HEK293T (cell line): ENCODE results near the gene PDCD6IP.
"Not testable (repeated sequence)": the region's sequence is repeated elsewhere in the genome, so short reads cannot be mapped to it uniquely, and the experiment has no call there.

Experiments used
- CTCF ChIA-PET: fragments of 350-600 bp; formaldehyde crosslinking; extraction: SDS; loops from one replicate; lab custom pipeline; 2021; ENCODE audit warnings: antibody characterized with exemption, inconsistent platforms; lab: Yijun Ruan, JAX
- POLR2A ChIA-PET: fragments of 350-600 bp; formaldehyde crosslinking; extraction: SDS; loops from one replicate; lab custom pipeline; 2020; ENCODE audit warnings: antibody characterized with exemption, inconsistent platforms; lab: Yijun Ruan, JAX
- DNase-seq: peaks from one replicate; pipeline ENCODE4 v3.0.0; 2012; ENCODE audit warnings: mixed read lengths; ENCODE audit errors: extremely low spot score
- ARNT ChIP-seq: fragments of 450-650 bp; IDR thresholded peaks from 2 replicates; pipeline ENCODE4 v1.6.1; 2017; ENCODE audit warnings: mild to moderate bottlenecking
- BHLHE40 ChIP-seq: fragments of 450-650 bp; IDR thresholded peaks from 2 replicates; pipeline ENCODE4 v1.6.1; 2016; ENCODE audit warnings: mild to moderate bottlenecking, moderate library complexity, borderline replicate concordance
- CTBP1 ChIP-seq: fragments of 450-650 bp; IDR thresholded peaks from 2 replicates; pipeline ENCODE4 v1.6.1; 2016; ENCODE audit warnings: borderline replicate concordance
- ELF4 ChIP-seq: fragments of 450-650 bp; IDR thresholded peaks from 2 replicates; pipeline ENCODE4 v1.6.1; 2017; ENCODE audit warnings: antibody characterized with exemption
- FOXA1 ChIP-seq: fragments of 450-650 bp; IDR thresholded peaks from 2 replicates; pipeline ENCODE4 v1.6.1; 2016; ENCODE audit warnings: mild to moderate bottlenecking
- FOXK2 ChIP-seq: fragments of 450-650 bp; IDR thresholded peaks from 2 replicates; pipeline ENCODE4 v1.6.1; 2016; ENCODE audit warnings: mild to moderate bottlenecking
- FOXM1 ChIP-seq: fragments of 450-650 bp; IDR thresholded peaks from 2 replicates; pipeline ENCODE4 v1.6.1; 2017; ENCODE audit warnings: mild to moderate bottlenecking, borderline replicate concordance
- HDGF ChIP-seq: fragments of 450-650 bp; IDR thresholded peaks from 2 replicates; pipeline ENCODE4 v1.6.1; 2017; ENCODE audit warnings: antibody characterized with exemption, borderline replicate concordance
- L3MBTL2 ChIP-seq: fragments of 450-650 bp; conservative IDR thresholded peaks from 2 replicates; pipeline ENCODE4 v1.6.1; 2016; ENCODE audit warnings: mild to moderate bottlenecking
- LEF1 ChIP-seq: fragments of 450-650 bp; IDR thresholded peaks from 2 replicates; pipeline ENCODE4 v1.6.1; 2017; ENCODE audit warnings: mild to moderate bottlenecking, borderline replicate concordance
- NFRKB ChIP-seq: fragments of 450-650 bp; IDR thresholded peaks from 2 replicates; pipeline ENCODE4 v1.6.1; 2016; ENCODE audit warnings: mild to moderate bottlenecking, moderate library complexity
- PKNOX1 ChIP-seq: fragments of 450-650 bp; IDR thresholded peaks from 2 replicates; pipeline ENCODE4 v1.6.1; 2016
- SP1 ChIP-seq: fragments of 450-650 bp; IDR thresholded peaks from 2 replicates; pipeline ENCODE4 v1.6.1; 2017
- SUZ12 ChIP-seq: fragments of 450-650 bp; IDR thresholded peaks from 2 replicates; pipeline ENCODE4 v1.6.1; 2016; ENCODE audit warnings: mild to moderate bottlenecking
- TARDBP ChIP-seq: fragments of 450-650 bp; IDR thresholded peaks from 2 replicates; pipeline ENCODE4 v1.6.1; 2016
- ZNF384 ChIP-seq: fragments of 450-650 bp; IDR thresholded peaks from 2 replicates; pipeline ENCODE4 v1.6.1; 2016

PDCD6IP gene

GRCh38 chr3:33798418-33799201, at the start of gene PDCD6IP:
PDCD6IP (plus strand) TSS chr3:33798630; CDS start chr3:33798729, 99 bp downstream.
- TF ChIP-seq NFRKB (no peak), FOXK2 (no peak), PKNOX1 (peak; percentile 64; the same call in 1 of the 2 replicates), TARDBP (no peak), ELF4 (peak; percentile 78), ZNF384 (no peak), L3MBTL2 (peak; percentile 87), BHLHE40 (no peak), LEF1 (no peak; the same call in 1 of the 2 replicates), FOXM1 (no peak), SUZ12 (no peak), SP1 (no peak), CTBP1 (peak; percentile 76), FOXA1 (no peak), ARNT (no peak), HDGF (no peak)
- POLR2A ChIA-PET, result interaction anchor here (0.5 to 2.6 kb wide), 16 partner anchors 8 to 360 kb away, joined by 3 to 15 read pairs (median 4); partner anchors contain the start of gene UBP1
- CTCF ChIA-PET, result interaction anchor here (0.6 to 3.5 kb wide), 5 partner anchors 12 to 418 kb away, joined by 3 to 16 read pairs (median 4); no protein-coding TSS in a partner anchor
- DNase-seq, result peak; percentile 94

- CTCF ChIA-PET, result no interaction called here
- no peak for DNase-seq
- TF ChIP-seq ARNT (no peak), SUZ12 (no peak), FOXA1 (no peak), FOXK2 (no peak), L3MBTL2 (no peak), SP1 (no peak), ZNF384 (no peak), FOXM1 (no peak), ELF4 (no peak), PKNOX1 (no peak), TARDBP (no peak), LEF1 (no peak), HDGF (no peak)
- POLR2A ChIA-PET, result no interaction called here
These were observed 48.8 kb upstream of the PDCD6IP start for GRCh38 chr3:33749546-33750210.

GRCh38 chr3:33750211-33750548, 48.2 kb upstream of the PDCD6IP start:
- TF ChIP-seq L3MBTL2, result no peak
- TF ChIP-seq PKNOX1, result peak; percentile 57
- DNase-seq, result no peak
- ChIA-PET CTCF (no interaction called here), POLR2A (no interaction called here)

GRCh38 chr3:33751336-33751735, 47.1 kb upstream of the PDCD6IP start:
- no peak for TF ChIP-seq FOXK2
- CTCF ChIA-PET, result no interaction called here
- POLR2A ChIA-PET, result no interaction called here
- DNase-seq, result no peak

- POLR2A ChIA-PET, DNase-seq, CTCF ChIA-PET: not testable (repeated sequence)
These were observed 44.0 kb upstream of the PDCD6IP start for GRCh38 chr3:33754391-33754790.

GRCh38 chr3:33758281-33758680, 40.1 kb upstream of the PDCD6IP start:
- no peak for DNase-seq
- ChIA-PET POLR2A (no interaction called here), CTCF (no interaction called here)
- TF ChIP-seq L3MBTL2, result no peak
- TF ChIP-seq CTBP1, result no peak
- no peak for TF ChIP-seq ARNT
- TF ChIP-seq SUZ12, result no peak
- no peak for TF ChIP-seq ELF4
- TF ChIP-seq LEF1, result no peak
- TF ChIP-seq FOXM1, result no peak
- TF ChIP-seq BHLHE40, result no peak
- no peak for TF ChIP-seq SP1
- no peak for TF ChIP-seq TARDBP
- no peak for TF ChIP-seq NFRKB
- no peak for TF ChIP-seq HDGF
- TF ChIP-seq FOXK2, result no peak
- TF ChIP-seq FOXA1, result no peak
- no peak for TF ChIP-seq PKNOX1
- no peak for TF ChIP-seq ZNF384
